ENCODE results near the gene DAB1.
"Not testable (repeated sequence)": the region's sequence is repeated elsewhere in the genome, so short reads cannot be mapped to it uniquely, and the experiment has no call there.

Gene DAB1

DNA sequence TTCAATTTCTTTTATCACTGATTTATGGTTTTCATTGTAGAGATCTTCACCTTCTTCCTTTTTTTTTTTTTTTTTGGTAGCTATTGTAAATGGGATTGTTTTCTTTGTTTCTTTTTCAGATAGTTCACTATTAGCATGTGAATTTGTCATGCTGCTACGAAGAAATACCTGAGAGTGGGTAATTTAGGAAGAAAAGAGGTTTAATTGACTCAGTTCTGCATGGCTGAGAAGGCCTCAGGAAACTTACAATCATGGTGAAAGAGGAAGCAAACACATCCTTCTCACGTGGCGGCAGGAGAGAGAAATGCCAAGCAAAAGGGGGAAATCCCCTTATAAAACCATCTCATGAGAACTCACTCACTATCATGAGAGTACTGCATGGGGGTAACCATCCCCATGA is 66.4 kb downstream of the DAB1 start:
- no peak for DNase-seq

DNA sequence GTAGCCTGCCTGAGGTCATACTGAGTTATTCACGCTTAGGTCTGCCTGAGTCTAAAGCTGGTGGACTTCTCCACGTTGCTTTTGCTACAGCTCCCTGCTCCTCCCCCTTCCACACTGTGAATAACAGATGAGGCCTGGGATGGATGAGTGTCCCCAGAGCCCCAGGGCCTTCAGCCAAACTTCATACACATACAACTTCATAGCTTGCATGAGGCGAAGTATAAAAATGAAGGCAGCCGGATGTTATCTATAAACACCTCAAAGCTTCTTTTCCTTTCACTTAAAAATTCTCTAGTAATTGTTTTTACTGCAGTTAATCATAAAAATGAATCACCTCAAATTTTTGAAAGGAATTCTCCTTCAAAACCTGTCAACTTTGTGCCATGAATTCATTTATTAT is 70.2 kb downstream of the DAB1 start:
- no peak for DNase-seq

DNA sequence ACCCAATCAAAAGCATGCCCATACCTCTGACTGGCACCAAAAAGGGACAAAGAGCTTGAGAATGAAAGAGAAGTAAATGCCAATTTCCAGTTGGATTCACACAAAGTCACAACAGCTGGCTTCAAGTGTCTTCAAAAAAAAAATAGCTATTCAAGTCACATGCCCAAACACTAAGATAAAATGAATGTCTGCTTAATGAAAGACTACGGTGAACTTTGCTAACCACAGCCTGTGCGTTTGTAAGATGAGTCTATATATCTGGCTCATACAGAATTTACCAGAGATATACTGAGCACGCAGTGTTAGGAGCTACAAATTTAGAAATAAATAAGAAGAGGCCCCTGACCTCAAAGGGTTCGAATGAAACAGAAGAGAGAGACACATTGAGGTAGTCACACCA is 73.2 kb downstream of the DAB1 start:
- DNase-seq, result no peak

DNA sequence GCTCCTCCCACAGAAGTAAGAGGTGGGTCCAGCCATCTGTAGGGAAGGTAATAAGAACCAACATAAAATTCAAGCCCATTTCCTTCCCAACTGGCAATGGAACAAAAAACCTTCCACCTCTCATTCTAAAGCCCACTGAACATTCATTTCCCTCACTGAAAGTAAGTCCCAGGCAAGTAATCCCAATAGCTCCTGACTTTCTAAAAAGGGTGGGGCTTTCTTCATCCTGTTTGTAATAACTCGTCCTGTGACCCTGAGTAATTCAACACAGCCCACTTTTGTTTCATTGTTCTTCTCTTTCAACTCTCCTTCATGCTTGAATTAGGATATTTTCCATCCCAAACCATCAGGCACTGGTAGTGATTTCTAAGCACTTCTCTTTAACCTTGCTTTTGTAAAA is 74.9 kb downstream of the DAB1 start:
- DNase-seq, result no peak

DNA sequence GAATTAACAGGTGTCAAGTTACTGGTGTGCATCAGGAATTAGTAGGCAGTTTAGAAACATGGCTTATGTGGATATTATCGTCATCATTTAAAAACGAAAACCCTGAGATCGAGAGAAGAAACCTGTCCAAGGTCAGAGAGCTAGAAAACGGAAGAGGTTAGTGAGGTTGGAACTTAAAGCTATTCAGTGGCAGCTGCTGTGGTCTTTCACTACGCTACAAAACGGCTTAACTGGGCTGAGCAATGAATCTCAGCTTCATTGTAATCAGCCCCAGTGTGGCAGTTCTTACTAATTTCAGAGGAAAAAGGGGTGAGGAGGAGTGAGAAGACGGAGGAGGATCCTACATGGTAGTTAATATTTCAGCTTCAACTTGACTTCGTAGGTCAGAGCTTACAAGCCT is 77.9 kb downstream of the DAB1 start:
- DNase-seq, result no peak

GRCh38 chr1:57344265-57344664 is 79.6 kb downstream of the DAB1 start:
- DNase-seq, result no peak

- DNase-seq, result not testable (repeated sequence)
Observed at GRCh38 chr1:57343298-57343915, 80.5 kb downstream of the DAB1 start.

DNA sequence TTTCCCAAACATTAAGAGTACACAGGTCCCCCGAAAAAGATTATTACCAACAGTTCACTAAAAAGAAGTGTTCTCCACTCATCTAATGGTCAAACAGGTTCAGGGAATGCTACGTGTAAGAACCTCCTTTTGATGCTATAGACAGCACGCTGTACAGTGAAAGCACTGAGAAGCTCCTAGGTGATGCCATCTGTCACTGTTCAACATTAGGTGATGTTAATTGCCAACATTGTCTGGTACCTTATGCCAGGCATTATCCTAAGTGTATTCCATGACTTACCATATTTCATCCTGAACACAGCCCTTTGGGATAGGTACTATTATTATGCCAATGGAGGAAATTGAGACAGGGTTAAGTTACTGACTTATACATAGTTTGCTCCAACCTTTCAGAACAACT is 82.1 kb downstream of the DAB1 start:
- DNase-seq, result no peak

GRCh38 chr1:57340334-57341070 is 83.4 kb downstream of the DAB1 start:
- no peak for DNase-seq

- DNase-seq, result no peak
Observed at GRCh38 chr1:57337623-57338022, 86.2 kb downstream of the DAB1 start.

DNA sequence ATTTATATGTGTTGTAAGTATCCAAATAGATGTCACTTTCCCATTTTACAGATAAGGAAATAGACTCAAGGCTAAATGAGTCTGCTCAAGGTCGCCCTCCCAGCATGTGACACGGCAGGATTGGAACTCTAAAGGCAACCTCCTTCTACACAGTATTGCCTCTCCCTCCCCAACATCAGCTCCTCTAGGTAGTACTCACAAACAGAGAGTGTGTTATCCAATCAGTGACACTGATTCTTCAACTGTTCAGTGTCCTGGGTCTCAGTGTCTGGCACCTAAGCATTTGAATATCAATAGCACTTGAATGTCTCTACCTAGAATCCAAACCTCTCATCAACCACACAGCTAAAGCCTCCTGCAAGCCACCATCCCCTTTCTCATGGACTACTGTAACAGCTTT is 87.1 kb downstream of the DAB1 start:
- no peak for DNase-seq

GRCh38 chr1:57331620-57332019 is 92.2 kb downstream of the DAB1 start:
- no peak for DNase-seq

- DNase-seq, result no peak
Observed at GRCh38 chr1:57329937-57330336, 93.9 kb downstream of the DAB1 start.

DNA sequence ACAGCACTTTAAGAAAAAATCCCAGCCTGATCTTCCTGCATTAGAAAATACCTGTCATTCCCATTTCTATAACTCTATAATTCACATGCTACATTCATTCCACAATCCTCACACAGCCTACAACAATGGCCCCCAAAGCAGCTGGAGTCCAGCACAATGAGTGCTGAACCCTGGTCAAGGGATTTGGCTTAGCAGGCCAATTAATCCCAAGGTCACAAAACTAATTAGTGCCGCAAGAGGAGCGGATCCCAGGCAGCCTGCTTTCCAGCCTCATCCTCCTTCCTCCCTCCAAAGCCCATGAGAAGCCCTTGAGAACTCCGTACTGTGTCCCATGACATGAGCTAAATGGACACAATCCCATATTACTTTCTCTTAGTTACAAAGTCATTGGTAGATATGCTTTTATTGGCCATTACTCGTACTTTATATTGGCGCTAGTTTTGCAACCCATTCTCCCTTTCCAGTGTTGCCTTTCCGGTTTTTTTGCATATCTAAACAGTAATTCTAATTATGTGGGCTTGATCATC is 94.8 kb downstream of the DAB1 start:
- DNase-seq, result no peak

DNA sequence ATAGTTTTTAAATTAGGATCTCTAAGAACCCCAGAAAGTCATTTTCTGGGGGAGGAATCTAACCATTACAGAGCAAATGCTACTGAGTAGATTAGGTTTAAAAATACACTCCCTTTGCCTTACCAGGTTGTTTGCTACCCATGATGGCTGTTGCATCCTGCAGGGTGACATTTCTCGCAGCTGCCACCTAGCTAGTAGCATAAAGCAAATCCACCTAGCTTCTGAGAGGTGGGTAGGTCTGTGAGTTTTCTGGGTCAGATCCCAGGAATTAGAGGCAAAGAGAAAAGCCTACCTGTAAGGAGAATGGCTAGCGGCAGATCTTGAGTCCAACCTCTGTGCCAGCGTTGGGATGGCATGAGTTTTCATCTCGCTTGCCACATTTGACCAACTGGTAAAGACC is 95.9 kb downstream of the DAB1 start:
- DNase-seq, result no peak

DNA sequence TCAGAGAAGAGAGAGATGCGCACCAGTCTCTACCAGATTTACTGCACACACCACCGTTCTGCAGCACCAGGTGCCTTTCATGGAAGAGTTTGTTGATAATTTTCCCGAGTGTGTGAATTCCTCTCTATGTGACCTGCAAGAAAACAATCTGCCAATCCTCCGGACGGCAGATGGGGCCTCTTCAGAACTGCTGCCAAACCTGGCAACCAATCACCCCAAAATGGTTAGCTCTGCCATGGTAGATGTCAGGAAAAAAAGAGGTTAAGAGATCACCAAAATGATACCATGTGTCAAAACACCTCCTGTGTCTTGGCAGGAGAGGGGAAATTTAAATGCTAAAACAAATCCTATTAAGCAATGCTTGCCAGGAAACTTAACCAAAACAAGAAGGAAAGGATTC is 96.5 kb downstream of the DAB1 start:
- DNase-seq, result no peak

DNA sequence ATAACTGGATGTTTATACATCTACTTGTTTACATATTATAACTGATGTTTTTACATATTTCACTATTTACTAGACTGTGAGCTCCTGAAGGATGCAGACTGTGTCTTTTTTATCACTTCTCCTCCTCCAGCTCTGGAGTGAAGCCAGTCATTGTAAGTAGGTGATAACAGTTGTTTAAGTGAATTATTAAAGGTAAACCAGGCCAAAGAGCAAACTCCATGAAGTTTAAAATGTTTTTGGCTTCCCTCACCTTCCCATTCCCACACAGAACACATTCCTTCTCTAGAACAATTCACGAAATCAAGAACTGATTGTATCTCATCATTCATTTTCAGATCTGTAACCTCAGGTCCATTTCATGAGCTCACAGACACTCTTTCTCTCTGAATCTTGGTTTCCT is 98.3 kb downstream of the DAB1 start:
- DNase-seq, result no peak

GRCh38 chr1:57325117-57325516 is 98.7 kb downstream of the DAB1 start:
- DNase-seq, result no peak

GRCh38 chr1:57324388-57324787 is 99.5 kb downstream of the DAB1 start:
- DNase-seq, result no peak

DNA sequence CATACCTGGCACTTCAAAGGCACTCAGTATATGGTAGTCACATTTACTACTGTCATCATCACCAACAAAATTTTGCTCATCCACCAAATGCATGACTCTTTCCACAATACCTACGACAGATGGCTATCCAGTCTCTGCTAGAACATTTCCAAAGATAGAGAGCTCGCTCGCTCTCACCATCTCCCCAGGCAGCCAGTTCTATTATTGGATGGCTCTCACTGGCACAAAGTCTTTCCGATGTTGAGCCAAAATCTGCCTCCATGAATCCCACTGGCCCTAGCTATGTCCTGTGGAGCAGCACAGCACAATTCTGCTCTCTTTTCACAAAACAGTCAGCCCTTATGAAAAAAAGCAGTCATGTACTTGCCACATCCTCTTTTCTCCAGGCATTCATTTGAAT is 102.1 kb downstream of the DAB1 start:
- no peak for DNase-seq

DNA sequence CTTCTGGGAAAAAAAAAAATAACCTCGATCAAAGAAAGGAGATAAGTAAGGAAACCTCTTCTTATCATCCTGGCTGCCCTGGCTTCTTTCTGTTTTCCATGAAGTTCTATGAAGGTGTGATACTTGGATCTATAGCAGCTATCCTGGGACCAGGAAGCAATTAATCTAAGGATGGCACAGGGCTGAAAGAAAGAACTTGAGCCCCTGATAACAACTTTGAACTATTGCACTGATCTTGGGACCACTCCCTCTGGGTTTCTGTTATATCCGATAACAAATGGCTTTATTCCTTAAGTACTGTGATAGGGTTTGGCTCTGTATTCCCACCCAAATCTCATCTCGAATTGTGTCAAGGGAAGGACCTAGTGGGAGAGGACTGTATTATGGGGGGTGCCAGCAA is 104.1 kb downstream of the DAB1 start:
- no peak for DNase-seq

DNA sequence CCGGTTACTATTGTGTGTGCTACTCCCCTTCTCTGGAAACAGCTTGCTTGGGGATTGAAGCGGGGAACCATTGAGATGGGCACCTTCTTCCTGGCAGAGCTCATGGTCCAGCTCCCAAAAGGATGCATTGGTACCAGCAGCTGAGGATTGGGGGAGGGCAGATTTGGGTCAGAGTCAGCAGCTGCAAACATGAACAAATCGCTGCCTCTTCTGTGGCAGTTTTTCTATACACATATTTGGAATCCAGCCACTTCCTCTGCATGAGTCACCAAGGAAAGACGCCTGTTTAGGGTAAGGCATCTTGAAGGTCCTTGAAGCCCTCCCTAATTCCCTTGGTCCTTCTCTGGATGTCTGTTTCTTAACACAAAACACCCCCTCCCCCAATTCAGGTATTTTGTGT is 104.7 kb downstream of the DAB1 start:
- DNase-seq, result no peak

DNA sequence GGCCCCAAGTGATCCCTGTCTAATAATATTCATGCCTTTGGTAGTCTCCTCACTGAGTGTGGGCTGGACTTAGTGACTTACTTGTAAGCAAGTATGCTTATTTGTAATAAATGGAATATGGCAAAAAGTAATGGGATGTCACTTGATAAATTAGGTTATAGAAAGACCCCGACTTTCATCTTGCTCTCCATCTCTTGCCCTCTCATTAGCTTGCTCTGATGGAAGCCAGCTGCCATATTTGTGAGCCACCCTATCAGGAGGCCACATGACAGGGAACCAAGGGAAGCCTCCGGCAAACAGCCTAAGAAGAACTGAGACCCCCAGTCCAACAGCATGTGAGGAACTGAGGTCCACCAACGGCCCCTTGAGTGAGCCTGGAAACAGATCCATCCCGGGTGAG is 107.0 kb downstream of the DAB1 start:
- no peak for DNase-seq

GRCh38 chr1:57316291-57316690 is 107.6 kb downstream of the DAB1 start:
- DNase-seq, result no peak

DNA sequence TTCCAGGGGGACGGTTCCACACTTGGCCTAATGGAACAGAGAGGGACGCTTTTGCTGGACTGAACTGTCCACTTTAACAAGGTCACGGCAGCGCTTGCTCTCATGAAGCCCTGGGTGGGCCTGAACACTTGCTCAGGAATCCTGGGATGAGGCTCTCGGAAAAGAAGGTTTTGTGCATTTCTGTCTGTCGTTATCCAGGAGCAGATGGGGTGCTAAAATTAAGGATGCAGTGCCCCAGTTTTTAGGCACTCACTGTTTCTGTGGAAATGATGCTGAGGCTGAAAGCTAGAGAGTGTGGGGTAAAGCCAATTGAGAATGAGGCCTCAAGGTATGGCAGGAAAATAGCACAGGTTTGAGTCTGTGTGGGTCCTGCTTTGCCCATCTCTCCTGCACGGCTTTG is 111.0 kb downstream of the DAB1 start:
- no peak for DNase-seq

All from SIG-M5 (cell line).